GM21529 (cell line): ENCODE data around the gene STUB1.
"Not testable (repeated sequence)": the region's sequence is repeated elsewhere in the genome, so short reads cannot be mapped to it uniquely, and the experiment has no call there.

Experiments used
- ATAC-seq: cut with Tn5 transposase; IDR thresholded peaks from one replicate; pipeline ENCODE4 v1.9.1; 2021; ENCODE audit not compliant: unreplicated experiment

The STUB1 gene

DNA sequence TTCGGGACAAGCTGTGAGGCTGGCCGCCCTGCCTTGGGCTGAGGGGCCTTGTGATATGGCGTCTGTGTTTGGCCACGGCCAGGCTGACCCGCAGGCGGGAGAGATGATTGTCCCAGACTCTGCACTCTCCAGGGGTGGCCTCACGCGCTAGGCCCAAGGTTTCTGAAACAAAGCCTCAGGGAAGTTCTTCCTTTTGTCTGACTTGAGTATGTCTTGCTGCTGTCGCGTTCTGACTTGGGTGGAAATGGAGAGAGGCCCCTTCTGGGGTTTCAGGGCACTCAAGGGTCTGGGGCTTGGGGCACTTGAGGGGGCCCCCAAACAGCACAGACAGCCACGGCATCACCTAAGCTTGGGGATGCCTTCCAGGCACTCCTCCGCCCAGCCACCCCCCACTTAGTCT lies 30.9 kb downstream of the STUB1 start:
- no peak for ATAC-seq

DNA sequence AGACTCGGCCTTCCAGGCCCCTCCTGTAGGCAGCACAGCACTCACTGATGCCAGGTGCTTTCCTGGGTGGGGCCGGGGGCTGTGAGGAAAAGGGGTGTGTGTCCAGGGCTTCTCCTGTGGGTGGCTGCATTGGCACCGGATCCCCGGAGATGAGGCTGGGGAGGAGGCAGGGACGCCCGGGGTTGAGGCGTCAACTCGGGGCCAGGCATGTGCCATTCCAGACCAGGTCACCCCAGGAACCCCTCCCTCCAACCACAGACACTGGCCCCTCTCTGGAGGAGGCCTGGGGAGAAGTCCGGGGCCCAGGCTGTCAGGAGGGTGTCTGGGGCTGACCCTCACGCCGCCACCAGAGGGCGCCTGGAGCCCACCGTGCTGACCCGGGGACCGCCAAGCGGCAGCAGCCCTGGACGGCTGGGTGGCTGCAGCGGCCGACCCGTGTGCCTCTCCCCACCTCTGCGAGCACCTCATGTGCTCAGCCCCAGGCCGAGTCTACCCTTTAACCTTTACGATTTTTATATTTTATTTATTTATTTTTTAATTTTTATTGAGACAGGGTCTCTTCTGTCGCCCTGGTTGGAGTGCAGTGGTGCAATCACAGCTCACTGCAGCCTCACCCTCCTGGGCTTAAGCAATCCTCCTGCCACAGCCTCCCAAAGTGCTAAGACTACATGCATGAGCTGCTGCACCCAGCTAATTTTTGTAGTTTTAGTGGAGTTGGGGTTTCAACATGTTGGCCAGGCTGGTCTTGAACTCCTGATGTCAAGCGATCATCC lies 31.5 kb downstream of the STUB1 start:
- ATAC-seq, result no peak

DNA sequence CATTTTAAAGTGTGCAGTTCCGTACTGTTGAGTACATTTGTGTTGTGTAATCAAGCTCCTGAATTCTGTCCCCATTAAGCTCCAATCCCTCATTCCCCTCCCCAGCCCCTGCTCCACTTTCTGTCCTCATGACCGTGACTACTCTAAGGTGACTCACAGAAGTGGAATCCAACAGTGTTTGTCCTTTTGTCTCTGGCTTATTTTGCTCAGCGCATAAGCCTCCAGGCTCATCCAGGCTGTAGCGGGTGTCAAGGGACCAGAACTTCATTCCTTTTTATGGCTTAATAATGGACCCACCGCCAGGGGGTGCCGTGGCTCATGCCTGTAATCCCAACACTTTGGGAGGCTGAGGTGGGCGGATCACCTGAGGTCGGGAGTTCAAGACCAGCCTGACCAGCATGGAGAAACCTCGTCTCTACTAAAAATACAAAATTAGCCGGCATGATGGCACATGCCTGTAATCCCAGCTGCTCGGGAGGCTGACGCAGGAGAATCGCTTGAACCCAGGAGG lies 32.6 kb downstream of the STUB1 start:
- ATAC-seq, result not testable (repeated sequence)

DNA sequence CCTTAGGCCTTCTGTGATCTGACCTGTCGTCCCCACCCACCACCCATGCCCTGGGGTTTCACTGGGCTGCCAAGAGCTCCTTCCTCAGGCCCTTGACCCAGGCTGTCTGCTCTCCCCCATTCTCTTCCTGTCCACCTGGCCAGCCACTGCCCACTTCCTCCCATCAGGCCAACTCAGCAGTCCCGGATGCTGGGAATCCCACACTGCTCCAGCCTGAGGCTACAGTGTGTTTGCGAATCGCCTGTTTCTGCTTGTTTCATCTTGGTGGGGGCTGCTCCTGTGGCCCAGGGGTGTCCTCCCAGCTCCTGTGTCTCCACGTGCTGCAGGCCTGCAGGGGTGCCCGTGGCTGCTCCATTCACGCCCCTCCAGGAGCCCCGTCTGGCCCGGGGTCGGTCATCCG lies 33.9 kb downstream of the STUB1 start:
- ATAC-seq, result no peak

DNA sequence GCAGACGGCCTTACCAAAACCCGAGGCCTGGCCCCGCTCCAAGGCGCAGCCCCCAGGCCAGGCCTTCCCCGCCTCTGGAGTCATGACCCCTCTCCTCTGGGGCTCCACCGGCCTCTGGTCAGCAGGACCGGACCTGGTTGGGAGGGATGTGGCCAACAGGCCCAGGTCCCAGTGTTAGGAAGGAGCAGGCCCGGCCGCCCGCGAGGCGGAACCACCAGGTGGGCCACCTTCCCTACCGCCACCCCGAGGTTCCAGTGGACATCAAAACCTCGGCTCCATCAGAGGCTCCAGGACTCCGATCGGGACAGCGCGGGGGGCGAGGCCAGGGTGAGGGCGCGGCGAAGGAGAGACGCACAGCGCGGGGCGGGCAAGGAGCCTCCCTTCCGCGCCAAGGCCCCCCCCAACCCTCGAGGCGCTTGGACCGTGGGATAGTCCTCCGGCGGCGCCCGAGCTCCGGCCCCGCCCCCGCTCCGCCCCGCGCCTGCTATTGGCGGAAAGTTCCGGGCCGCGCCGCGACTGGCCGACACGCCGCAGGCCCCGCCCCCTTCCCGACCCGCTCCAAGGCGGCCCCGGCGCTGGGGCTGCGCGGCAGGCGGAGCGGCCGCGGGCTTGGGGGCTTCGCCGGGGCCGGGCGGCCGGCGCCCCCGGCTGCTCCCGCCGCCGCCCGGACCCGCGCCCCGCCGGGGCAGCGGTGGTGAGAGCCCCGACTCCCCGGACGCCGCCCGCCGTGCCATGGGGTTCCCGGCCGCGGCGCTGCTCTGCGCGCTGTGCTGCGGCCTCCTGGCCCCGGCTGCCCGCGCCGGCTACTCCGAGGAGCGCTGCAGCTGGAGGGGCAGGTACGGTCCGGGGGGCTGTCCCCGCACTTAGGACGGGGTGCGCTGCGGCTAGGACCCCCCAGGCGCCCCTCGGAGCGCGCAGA lies 34.6 kb downstream of the STUB1 start, which contains the start of gene METRN:
METRN (plus strand) TSS at position 561 of the 919 bp plus-strand sequence; CDS start at position 733, 172 bp downstream.
- peak; percentile 74 for ATAC-seq

DNA sequence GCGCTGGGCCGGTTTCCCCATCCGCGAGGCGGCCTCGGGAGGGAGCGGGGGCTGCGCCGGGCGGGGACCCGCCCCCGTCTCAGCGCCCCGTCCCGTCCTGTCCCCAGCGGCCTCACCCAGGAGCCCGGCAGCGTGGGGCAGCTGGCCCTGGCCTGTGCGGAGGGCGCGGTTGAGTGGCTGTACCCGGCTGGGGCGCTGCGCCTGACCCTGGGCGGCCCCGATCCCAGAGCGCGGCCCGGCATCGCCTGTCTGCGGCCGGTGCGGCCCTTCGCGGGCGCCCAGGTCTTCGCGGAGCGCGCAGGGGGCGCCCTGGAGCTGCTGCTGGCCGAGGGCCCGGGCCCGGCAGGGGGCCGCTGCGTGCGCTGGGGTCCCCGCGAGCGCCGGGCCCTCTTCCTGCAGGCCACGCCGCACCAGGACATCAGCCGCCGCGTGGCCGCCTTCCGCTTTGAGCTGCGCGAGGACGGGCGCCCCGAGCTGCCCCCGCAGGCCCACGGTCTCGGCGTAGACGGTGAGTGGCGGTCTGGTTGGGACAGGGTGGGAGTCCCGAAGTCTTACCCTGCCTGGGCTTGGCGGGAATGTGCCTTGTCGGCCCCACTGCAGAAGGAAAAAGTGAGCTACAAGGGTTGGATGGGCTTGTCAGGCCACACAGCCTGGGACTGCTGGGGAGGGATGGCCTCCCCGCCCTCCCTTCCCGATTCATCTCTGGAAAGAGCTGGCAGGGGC lies 35.4 kb downstream of the STUB1 start:
- ATAC-seq, result no peak

DNA sequence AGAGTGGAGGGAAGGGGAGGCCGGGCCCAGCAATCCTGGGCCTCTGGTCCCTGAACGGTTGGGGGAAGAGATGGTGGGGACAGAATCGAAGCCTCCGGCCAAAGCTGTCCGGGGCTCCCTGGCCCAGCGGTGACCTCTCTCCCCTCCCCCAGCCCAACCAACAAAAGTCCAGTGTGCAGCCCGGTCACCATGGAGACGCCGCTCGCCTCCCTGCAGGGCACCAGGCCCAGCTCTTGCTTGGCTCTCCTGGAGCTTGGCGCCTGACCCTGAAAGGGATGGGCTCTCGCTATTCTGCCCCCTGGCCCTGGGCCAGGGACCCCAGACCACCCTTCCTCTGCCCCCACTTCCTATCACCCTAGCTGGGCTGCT lies 36.0 kb downstream of the STUB1 start:
- no peak for ATAC-seq

DNA sequence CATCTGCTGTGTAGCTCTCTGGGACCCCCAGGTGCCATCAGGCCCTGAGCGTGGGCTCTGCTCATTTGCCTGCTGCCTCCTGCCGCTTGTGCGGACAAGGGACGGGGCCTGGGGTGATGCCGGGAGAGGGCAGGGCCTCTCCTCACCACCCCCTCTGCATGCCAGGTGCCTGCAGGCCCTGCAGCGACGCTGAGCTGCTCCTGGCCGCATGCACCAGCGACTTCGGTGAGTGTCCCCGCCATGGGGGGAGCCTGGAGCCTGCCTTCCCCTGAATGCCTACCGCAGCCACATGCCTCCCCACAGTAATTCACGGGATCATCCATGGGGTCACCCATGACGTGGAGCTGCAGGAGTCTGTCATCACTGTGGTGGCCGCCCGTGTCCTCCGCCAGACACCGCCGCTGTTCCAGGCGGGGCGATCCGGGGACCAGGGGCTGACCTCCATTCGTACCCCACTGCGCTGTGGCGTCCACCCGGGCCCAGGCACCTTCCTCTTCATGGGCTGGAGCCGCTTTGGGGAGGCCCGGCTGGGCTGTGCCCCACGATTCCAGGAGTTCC lies 36.6 kb downstream of the STUB1 start:
- no peak for ATAC-seq

DNA sequence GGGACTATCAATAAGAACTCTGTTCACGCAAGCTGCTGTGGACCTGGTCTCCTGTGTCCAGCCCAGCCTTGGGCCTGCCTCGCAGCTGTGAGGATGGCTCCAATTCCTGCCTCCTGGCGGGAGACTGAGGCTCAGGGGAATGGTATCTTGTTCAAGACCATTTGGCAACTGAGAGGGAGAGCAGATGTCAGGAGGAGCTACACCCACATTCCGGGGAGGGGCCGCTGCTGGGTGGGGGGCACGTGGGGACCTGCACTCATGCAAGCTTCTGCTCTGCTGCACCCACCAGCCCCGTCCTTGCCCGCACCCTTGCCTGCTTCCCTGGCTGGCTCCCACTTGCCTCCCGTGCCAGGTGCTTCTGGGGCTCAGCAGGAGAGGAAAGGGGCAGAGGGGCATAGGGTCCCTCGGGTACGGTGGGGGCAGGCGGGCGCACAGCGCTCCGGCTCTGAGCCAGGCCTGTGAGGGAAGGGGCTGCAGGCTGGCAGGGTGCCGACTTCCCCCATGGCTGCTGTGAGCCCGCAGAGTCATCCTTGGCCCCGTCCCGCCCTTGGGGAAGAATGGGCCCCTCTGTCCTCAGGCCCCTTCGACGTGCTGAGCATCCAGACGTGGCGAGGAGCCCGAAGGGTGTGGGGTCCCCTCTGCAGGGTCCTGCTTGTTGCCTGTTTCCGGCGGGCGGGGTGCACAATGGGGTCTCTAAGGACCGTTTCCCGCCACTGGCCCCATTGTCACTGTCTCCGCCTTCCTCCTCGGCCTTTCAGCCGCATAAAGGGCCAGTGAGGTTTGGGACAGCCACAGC lies 37.4 kb downstream of the STUB1 start:
- ATAC-seq, result no peak

DNA sequence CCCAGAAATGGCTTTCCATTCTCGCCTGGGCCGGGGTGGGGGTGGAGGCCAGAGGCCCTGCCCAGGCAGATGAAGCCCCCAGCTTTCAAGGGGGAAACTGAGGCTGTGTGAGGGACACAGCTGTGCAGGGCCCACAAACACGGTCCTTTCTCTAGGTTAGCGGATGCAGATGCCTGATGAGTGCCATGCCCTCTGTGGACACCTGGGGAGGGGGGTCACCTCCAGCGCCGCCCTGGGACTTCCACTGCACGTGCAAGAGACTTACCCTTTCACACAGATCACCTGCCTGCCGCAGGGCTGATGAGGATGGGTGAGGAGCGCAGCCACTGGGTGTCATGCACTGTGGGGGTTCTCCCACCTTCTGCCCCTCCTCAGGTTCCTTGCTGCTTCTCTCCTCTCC lies 38.2 kb downstream of the STUB1 start:
- no peak for ATAC-seq

DNA sequence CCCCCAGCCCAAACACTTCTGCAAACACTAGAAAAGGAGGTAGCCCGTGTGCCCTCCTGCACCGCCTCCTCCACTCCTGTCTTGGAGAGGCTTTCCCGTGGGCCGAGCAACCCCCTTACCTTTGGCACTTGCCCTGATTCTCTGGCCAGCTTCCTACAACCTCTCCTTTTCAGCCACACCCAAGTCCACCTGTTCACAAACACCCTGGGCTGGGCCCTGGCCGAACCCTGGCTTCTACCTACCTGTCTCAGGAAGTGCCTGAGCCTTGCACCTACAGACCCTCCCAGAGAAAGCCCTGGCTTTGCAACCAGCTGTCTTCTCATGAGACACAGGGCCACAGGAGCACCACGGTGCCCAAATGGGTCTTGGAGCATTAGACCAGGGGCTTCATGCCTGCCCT lies 38.7 kb downstream of the STUB1 start:
- no peak for ATAC-seq

DNA sequence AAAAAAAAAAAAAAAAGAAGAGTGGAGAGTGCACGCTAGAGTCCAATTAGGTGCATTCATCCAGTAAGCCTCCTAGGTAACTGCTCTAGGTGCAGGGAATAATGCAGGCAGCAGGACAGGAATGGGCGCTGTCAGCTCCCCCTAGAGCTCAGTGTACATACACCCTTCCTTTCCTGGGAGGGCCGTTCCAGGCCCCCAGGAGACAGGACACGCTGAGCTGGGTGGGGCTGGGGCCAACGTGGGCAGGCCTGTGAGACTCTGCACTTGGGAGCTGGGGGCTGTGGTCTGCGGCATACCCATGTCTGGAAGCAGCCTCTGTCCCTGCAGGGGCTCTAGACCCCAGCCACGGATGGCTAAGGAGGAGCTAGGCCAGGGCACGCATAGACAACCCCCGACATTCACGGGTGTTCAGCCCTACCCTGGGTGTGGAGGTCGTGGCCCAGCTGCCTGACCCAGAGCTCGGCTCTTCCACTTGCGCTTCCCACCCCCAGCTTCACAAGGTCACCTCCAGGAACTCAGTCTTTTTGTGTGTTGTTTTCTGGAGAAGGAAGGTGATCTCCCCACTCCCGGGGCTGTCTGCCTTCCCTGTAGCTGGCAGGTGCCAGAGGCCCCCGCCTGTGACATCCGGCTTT lies 39.7 kb downstream of the STUB1 start:
- ATAC-seq, result no peak

DNA sequence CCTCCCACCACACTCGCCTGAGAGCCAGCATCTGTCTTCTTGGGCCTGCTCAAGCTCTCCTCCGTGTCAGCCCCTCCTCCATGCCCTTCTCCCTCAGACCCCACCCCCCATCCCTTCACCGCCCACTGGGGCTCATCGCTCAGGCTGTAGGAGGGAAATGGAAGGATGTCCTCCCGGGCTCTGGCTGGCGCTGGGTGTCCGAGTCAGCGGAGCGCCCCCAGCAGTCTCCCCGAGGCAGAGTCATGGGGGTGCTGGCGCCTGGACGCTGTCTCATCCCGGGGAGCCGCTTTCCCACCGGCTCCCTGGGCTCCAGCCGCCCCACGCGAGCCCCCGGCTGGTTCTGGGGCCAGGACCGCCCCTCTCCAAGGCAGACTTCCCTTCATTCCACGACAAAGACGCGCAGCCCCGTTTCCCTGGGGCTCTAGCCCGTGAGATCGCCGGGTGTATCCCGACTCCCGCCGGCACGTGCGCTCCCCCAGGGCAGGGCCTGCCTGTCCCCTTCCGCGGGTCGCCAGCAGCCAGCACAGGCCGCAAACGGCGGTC lies 40.3 kb downstream of the STUB1 start:
- ATAC-seq, result peak; percentile 16

DNA sequence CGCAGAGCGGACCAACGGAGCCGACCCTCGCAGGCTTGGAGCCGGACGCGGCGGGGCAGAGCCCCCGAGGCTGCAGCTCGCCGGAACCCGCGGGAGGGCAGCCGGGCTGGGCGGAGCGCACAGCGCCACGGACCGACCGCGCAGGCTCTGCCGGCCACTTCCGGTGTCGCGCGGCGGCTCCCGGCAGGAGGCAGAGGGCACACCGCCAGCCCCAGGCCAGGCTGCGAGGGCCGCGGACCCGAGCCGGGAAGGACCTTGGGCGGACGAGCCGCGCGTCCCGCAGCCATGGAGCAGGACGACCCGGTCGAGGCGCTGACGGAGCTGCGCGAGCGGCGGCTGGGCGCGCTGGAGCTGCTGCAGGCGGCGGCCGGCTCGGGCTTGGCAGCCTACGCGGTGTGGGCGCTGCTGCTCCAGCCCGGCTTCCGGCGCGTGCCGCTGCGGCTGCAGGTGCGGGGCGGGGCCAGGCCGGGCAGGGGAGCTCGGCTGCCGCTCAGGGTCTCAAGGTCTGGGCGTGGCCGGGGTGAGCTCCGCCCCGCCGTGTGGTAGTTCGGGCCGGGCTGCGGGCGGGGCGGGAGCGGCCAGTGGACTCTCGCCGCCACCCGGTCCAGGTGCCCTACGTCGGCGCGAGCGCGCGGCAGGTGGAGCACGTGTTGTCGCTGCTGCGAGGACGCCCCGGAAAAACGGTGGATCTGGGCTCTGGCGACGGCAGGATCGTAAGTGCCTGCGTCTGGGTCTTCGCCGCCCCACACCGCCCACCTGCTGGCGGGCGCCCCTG lies 41.0 kb downstream of the STUB1 start, which contains the start of gene ANTKMT:
ANTKMT (plus strand) TSS at position 157 of the 775 bp plus-strand sequence; CDS start at position 286, 129 bp downstream.
- peak; percentile 65 for ATAC-seq

DNA sequence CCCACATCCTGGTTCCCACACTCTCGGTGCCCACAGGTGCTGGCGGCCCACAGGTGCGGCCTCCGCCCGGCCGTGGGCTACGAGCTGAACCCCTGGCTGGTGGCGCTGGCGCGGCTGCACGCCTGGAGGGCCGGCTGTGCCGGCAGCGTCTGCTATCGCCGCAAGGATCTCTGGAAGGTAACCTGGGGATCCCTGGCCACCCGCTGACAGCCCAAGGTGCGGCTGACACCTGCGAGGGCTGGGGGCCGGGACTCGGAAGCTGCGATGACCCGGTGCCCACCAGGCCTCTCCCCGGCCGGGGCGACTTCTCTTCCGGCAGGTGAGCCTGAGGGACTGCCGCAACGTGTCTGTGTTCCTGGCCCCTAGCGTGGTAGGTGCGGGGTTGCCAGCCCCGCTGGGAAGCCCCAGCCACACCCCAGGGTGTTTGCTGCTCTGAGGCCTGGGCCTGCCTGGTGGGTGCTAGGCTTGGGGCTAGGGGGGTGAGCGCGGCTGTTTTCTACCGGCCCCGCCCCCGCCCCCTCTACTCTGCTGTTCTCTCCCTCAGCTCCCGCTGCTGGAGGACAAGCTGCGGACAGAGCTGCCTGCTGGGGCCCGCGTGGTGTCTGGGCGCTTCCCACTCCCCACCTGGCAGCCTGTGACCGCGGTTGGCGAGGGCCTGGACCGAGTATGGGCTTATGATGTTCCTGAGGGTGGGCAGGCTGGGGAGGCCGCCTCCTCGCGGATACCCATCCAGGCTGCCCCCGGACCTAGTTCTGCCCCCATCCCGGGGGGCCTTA lies 41.7 kb downstream of the STUB1 start:
- no peak for ATAC-seq

DNA sequence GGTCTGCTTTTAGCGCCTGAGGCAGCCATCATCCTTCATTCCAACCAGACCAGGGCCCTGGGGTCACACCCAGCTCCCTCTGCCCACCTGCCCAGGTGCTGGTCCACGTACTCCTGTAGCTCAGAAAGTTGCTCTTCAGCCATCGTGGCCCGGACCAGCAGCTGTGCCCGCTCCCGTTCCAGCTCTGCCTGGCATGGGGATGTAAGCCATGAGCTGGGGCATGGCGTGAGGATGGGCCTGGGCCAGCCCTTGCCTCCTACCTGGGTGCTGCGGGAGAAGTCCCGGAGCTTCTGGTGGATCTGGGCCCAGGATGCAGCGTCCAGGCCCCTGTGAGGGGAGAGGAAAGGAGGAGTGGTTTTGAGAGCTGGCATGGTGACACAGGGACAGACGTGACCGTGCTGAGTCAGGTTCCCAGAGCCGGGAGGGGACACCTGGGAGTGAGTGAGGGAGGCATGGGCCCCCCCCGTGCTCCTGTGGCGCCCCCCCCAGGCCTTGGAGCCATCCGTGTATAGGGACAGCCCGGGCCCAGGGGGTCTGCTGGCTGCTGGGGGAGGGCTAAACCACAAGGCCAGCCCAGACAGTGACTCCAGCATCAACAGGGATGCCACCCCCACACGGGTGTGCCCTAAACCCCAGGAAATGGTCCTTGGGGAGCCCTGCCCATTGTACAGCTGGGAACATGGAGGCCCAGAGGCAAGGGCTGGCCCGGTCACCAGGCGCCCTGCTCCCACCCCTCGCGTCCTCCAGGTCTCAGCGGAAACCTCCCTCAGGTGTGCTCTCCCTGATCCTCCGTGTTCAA lies 42.8 kb downstream of the STUB1 start:
- no peak for ATAC-seq

DNA sequence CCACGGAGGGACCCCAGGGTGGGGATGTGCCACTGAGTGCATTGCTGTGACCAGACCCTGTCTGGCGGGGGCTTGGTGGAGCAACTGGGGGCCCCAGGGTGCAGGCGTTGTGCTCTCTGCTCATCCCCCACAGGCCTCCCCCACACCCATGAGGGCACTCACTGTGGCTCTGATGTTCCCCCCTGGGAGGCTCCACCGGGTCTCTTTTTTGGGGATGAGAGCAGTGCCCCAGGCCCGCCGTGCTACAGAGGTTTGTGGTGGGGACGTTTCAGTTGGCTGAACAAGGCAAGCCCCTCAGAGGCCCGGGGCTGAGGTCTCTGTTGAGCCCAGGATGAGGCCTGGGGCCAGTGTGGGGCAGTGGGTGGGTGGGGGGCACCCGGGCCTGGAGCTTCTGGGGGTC lies 43.5 kb downstream of the STUB1 start:
- ATAC-seq, result no peak
